ENCODE measurements around the gene KIF1B. TPM values are rescaled to one million over a fixed set of nuclear protein-coding genes. Genes with fewer than 3 reads are reported as not detected.

Gene KIF1B
- total and polyA plus RNA-seq, 11 donors, result 25.0 to 137 (median 78.4) TPM

DNA sequence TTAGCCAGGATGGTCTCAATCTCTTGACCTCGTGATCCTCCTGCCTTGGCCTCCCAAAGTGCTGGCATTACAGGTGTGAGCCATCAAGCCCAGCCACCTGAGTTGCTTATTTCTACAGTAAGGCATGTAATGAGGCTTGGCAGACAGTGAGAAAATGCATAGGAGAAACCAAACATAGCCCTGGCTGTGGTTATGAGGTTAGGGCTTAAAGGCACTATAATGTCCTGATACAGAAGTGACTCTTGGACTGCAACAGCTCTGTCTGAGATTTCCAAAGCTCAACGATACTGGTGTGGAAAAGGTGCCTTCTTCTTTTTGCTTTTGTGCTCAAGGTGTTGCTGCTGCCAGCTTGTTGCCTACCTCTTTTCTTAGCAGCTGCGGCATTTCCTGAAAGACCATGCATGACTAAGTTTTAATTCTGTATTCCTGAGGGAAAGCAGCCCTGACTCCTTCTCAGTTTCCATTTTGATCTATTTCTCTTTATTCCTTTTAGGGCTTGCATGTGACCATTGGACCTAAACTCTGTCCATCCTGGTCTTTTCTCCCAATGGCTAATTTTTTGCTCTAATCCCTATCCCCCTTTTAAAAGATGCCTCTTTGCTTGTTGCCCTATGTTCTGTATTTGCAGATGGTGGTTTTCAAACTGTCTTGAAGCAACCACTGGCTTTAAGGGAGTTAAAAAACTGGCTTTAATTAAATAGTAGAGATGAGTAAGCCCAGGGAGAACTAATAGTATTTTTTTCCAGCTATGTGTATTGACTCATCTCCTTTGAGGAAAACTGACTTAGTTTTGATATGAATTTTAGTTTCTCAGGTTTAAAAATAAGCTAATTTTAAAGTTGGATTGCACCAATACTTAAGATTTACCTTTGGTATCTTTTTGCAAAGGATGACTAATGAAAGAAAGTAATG is 70.3 kb downstream of the KIF1B start:
- peaks cover 0 to 16% (median 6%) of the 10 kb centered on the region in 12 donors for H3K4me1 ChIP-seq
- DNase-seq (no peak), ATAC-seq (no peak)
- WGBS, 4 donors, result 87 to 96% (median 93%) methylated on average over 3 of the region's 3 CpGs
- intact Hi-C loops (cut with DNase I), result loop anchor here in 2 of 10 donors (10.0 kb wide), 1 partner anchor 66 kb away; the partner anchor contains the start of gene KIF1B (in 2 of the 2)
- H3K27me3 ChIP-seq, result no peaks in the 10 kb centered on the region
- peak overlapping the region in 1 of 12 donors; percentile 8 for H3K27ac ChIP-seq
- no peak overlapping the region for H3K4me3 ChIP-seq
- H3K9me3 ChIP-seq, result no peaks in the 10 kb centered on the region
- peaks cover 0 to 100% (median 94%) of the 10 kb centered on the region in 9 donors for H3K36me3 ChIP-seq
- TF ChIP-seq, protein P1, sequence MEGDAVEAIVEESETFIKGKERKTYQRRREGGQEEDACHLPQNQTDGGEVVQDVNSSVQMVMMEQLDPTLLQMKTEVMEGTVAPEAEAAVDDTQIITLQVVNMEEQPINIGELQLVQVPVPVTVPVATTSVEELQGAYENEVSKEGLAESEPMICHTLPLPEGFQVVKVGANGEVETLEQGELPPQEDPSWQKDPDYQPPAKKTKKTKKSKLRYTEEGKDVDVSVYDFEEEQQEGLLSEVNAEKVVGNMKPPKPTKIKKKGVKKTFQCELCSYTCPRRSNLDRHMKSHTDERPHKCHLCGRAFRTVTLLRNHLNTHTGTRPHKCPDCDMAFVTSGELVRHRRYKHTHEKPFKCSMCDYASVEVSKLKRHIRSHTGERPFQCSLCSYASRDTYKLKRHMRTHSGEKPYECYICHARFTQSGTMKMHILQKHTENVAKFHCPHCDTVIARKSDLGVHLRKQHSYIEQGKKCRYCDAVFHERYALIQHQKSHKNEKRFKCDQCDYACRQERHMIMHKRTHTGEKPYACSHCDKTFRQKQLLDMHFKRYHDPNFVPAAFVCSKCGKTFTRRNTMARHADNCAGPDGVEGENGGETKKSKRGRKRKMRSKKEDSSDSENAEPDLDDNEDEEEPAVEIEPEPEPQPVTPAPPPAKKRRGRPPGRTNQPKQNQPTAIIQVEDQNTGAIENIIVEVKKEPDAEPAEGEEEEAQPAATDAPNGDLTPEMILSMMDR (IDR thresholded peaks at IDR 0.05), result no peak
- no peak for TF ChIP-seq POLR2A (IDR thresholded peaks at IDR 0.05)

DNA sequence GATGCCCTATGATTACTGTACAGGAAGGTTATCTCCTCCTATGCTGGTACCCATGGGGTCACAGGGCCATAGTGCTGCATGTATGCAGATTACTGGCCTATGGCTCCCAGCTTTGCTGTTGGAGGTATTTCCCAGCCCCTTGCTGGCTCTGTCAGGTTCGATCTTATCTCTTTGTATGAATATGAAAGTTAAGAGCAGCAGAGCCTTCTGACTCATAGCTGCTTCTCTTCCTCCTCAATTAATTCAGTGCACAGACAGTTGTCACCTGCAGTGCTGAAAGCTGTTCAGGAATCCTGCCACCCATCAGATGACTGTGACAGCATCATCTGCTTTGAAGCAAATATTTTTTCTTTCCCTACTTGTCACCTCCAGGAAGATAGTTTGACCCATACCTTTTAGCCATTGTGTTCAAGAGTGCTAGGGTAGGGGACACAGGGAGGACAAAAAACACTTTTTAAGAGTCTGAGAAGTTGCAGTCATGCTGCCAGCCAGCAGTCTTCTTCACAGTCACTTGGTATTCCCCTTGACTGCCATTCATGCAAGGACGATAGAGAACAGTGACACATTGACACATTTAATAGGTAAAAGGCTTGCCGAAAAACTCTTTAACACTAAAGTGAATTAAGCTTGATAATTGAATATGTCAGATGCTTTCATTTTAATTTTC is 73.1 kb downstream of the KIF1B start:
- peaks cover 0 to 95% (median 73%) of the 10 kb centered on the region in 9 donors for H3K36me3 ChIP-seq
- WGBS, 4 donors, result 60 to 77% (median 73%) methylated on average over 3 of the region's 3 CpGs
- H3K27me3 ChIP-seq, result no peaks in the 10 kb centered on the region
- no peaks in the 10 kb centered on the region for H3K9me3 ChIP-seq
- DNase-seq, result no peak
- H3K4me3 ChIP-seq, result no peak overlapping the region
- peaks cover 3 to 40% (median 24%) of the 10 kb centered on the region in 12 donors for H3K4me1 ChIP-seq
- ATAC-seq, result no peak
- TF ChIP-seq, protein P1 (IDR thresholded peaks at IDR 0.05), result no peak
- TF ChIP-seq POLR2A (IDR thresholded peaks at IDR 0.05), result no peak
- intact Hi-C loops (cut with DNase I), result loop anchor here in 2 of 10 donors (10.0 kb wide), 1 partner anchor 69 kb away; the partner anchor contains the start of gene KIF1B (in 2 of the 2)
- peak overlapping the region in 4 of 12 donors; percentile 4 to 74 (median 13) for H3K27ac ChIP-seq

DNA sequence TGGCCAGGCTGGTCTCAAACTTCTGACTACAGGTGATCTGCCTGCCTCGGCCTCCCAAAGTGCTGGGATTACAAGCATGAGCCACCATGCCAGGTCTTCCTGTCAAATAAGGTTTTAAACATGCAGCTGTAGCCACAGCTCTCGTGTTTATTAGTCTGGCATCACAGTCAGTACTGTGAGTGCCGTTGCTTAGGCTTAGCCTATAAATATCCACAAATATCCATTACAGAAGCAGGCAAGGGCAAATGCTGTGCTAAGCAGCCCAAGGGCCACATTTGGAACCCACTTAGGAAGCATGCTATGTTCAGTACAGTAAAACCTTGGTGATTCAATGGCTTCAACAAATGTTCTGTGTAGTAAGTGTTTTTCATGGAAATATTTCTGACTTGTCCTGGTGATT is 75.9 kb downstream of the KIF1B start:
- H3K9me3 ChIP-seq, result no peaks in the 10 kb centered on the region
- no peaks in the 10 kb centered on the region for H3K27me3 ChIP-seq
- WGBS, 4 donors, result 30 to 54% (median 48%) methylated on average over 3 of the region's 3 CpGs
- H3K27ac ChIP-seq, result peak overlapping the region; percentile 27 to 84 (median 72)
- peaks cover 3 to 49% (median 23%) of the 10 kb centered on the region in 12 donors for H3K4me1 ChIP-seq
- H3K4me3 ChIP-seq, result no peak overlapping the region
- peak in 4 of 5 donors; percentile 25 to 59 (median 42) for DNase-seq
- ATAC-seq, result peak; percentile 95 to 98 (median 98)
- TF ChIP-seq, protein P1 (IDR thresholded peaks at IDR 0.05), result no peak
- TF ChIP-seq POLR2A (IDR thresholded peaks at IDR 0.05), result no peak
- intact Hi-C loops (cut with DNase I), result loop anchor here in 4 of 10 donors (5.0 to 10.0 kb wide), 2 partner anchors 71 to 74 kb away; partner anchors contain the start of gene KIF1B (in 4 of the 4)
- H3K36me3 ChIP-seq, result peaks cover 0 to 95% (median 73%) of the 10 kb centered on the region in 9 donors
